ENCODE data around the gene RXRB. TPM values are rescaled to one million over a fixed set of nuclear protein-coding genes. Genes with fewer than 3 reads are reported as not detected.

Gene RXRB
- 17.8 and 24.0 TPM in 2 replicates for total RNA-seq

DNA sequence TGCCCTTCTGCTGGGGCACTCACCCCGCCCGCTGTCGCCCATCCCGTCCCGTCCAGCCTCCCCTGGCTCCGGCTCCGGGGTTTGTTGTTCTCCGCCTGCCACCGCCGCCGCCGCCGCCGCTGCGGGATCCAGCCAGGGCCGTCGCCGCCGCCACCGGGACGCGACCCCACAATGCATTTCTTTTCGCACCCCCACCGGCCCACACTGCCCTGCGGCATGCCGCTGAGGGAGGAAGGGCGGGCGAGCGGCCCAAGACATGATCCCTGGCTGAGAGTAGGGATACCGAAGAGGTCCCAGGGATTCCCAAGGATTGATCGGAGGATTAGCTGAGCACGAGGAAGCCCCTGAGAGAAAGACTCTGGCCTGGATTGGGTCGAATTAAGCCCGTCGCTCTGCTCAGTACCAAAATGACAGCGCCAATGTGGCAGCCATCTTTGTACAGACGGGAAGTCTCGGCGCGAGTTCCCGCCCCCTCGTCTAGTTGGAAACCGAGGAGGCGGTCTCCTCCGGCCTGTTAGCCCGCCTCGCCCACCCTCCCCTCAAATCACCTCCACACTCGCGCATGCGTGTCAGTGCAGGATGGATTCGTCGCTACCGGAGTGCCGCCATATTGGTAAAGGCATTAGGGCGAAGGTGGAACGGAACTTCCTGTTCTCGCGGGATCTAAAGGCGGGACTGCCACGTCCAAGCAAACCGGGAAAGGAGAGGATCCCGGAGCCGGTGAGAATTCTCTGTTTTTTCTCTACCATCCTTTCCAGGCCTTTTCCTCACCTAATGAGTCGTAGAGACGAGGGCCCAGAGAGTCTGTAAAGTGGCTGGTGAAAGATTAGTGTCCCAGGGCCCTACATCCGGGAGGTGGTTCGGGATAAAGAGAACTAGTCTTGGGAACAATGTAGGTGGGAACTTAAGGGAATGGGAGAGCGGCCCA, at the start of gene RXRB, which contains the start of gene SLC39A7:
Gene RXRB, minus strand, starts transcription at position 447 of the 928 bp plus-strand sequence. Its CDS starts 189 bp downstream, at position 258.
Gene SLC39A7, plus strand, starts transcription at position 649 of the 928 bp plus-strand sequence. CDS start 379 bp downstream, outside the sequence.

DNA sequence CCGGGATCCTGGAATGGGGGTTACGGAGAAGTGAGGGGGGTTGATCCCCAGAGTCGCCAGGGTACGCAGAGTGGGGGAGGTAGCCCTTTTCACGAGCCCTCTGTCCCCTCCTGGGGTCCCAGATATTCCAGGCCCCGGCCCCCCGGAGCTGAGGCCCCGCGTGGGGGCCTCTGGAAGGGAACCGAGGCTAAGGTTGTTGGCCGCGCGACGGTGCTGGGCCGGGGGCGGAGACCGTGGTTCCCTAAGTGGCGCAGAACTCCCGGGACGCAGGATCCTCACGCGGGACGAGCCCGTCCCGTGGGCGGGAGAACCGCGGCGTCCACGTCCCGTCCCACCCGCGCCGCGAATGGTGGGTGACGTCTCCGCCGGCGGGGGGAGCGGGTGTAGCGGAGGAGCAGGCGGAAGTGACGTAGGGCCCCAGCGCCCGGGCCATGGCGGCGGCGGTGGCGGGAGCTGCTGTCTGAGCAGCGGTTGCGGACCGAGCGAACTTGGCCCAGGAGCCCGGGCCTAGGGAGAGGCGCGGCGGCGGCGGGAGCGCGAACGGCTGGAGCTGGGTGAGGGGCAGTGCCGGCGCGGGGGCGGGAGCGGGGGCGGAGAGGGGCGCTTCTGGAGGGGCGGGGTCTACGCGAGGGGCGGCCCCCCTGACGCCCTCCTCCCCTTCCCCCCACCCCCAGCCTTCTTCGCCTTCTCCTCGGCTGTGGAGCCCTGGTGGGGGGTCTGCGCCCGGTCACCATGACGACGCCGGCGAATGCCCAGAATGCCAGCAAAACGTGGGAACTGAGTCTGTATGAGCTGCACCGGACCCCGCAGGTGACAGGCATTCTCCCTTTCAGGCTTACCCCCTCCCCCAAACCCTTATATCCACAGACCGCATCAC, 7.9 kb upstream of the RXRB start, which contains the start of gene RING1:
Gene RING1, plus strand, starts transcription at position 410 of the 877 bp plus-strand sequence. Its CDS starts 323 bp downstream, at position 733.

DNA sequence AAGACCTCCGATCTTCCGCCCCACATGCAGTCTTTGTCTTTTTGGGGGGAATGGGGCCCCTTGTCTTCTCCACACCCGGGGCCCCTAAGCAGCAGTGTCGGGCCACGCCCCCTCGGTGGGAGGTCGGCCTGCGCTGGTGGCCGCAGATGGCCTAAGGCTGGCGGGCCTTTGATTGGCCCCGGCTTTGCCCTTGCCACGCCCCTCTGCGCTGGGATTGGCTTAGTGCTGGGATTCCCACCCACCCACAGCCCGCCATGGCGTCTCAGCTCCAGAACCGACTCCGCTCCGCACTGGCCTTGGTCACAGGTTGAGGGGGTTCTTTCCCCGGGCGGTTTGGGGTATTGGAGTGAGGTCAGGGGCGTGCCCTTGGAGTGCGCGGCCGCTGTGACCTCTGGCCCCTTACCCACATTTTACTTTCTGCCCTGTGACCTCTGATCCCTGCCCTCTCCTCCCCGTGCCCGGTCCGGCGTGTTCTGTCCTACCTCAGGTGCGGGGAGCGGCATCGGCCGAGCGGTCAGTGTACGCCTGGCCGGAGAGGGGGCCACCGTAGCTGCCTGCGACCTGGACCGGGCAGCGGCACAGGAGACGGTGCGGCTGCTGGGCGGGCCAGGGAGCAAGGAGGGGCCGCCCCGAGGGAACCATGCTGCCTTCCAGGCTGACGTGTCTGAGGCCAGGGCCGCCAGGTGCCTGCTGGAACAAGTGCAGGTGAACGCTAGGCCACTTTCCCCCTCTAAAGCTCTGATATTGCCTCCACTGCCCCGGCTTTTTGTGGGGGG, 4.1 kb upstream of the RXRB start, which contains the start of gene HSD17B8:
Gene HSD17B8, plus strand, starts transcription at position 241 of the 776 bp plus-strand sequence. Its CDS starts 14 bp downstream, at position 255.

DNA sequence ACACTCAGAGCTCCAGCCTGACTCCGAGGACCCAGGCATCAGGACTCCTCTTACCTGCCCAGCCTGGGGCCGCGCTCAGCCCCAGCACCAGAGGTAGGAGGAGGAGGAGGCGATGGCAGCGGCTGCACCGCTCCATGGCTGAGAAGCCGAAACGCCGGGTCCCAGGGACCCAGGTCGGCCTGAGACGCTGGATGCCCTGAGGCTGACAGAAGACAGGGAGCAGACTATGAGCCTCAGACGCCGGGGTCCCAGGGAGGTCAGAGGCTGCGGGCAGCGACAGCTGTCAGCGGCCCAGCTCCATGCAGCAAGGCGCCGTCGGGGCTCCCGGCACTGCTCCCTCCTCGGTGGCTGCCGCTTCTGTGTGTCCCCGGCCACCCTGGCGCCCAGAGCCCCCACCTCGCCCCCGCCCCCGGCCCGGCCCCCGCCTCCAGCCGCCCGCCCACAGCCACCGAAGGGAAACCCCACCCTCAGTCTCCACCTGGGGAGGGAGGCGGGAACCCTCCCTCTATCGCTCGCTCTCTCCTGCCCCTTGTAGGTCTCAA, 8.3 kb downstream of the RXRB start, which contains the start of gene COL11A2:
Gene COL11A2, minus strand, starts transcription at position 363 of the 542 bp plus-strand sequence. Its CDS starts 227 bp downstream, at position 136.

Other genes starting within 250 kb of the RXRB start
- gene HLA-DMA, start 247.6 kb downstream of the RXRB start, total RNA-seq, result 1.8 TPM in 1 of 2 replicates, not detected in the other
- 80.0 and 97.4 TPM in 2 replicates for gene BRD2, start 232.1 kb downstream of the RXRB start, total RNA-seq
- under 0.01 TPM in 1 of 2 replicates, not detected in the other for gene HLA-DOA, start 191.1 kb downstream of the RXRB start, total RNA-seq
- gene HLA-DPA1, start 127.0 kb downstream of the RXRB start, total RNA-seq, result 6.5 TPM in 1 of 2 replicates, not detected in the other
- gene HLA-DPB1, start 124.7 kb downstream of the RXRB start, total RNA-seq, result 6.8 and 41.1 TPM in 2 replicates
- 0.33 and 0.63 TPM in 2 replicates for gene COL11A2, start 8.2 kb downstream of the RXRB start, total RNA-seq
- gene SLC39A7, start 202 bp upstream of the RXRB start, total RNA-seq, result 107 and 109 TPM in 2 replicates
- 17.4 and 30.6 TPM in 2 replicates for gene HSD17B8, start 4.0 kb upstream of the RXRB start, total RNA-seq
- gene RING1, start 7.8 kb upstream of the RXRB start, total RNA-seq, result 18.4 and 27.4 TPM in 2 replicates
- gene VPS52, start 71.2 kb upstream of the RXRB start, total RNA-seq, result 33.6 and 34.9 TPM in 2 replicates
- 2,376 and 3,028 TPM in 2 replicates for gene RPS18, start 71.4 kb upstream of the RXRB start, total RNA-seq
- gene B3GALT4, start 76.5 kb upstream of the RXRB start, total RNA-seq, result 3.7 and 16.6 TPM in 2 replicates
- 45.5 and 86.5 TPM in 2 replicates for gene WDR46, start 88.6 kb upstream of the RXRB start, total RNA-seq
- gene PFDN6, start 88.9 kb upstream of the RXRB start, total RNA-seq, result 39.6 and 67.3 TPM in 2 replicates
- gene RGL2, start 98.3 kb upstream of the RXRB start, total RNA-seq, result 27.1 and 50.1 TPM in 2 replicates
- 182 and 475 TPM in 2 replicates for gene TAPBP, start 113.4 kb upstream of the RXRB start, total RNA-seq
- gene ZBTB22, start 117.1 kb upstream of the RXRB start, total RNA-seq, result 14.3 and 27.6 TPM in 2 replicates
- gene DAXX, start 122.3 kb upstream of the RXRB start, total RNA-seq, result 27.1 and 41.7 TPM in 2 replicates
- gene KIFC1, start 191.2 kb upstream of the RXRB start, total RNA-seq, result 9.0 and 126 TPM in 2 replicates
- 22.3 and 28.0 TPM in 2 replicates for gene PHF1, start 210.3 kb upstream of the RXRB start, total RNA-seq
- gene CUTA, start 217.4 kb upstream of the RXRB start, total RNA-seq, result 267 and 351 TPM in 2 replicates
- 2.3 and 8.4 TPM in 2 replicates for gene SYNGAP1, start 219.4 kb upstream of the RXRB start, total RNA-seq

All from mesangial cell (primary cell).